Measurements from ENCODE around the gene CASP12. TPM values are rescaled to one million over a fixed set of nuclear protein-coding genes. Genes with fewer than 3 reads are reported as not detected.

The CASP12 gene
- total and polyA plus RNA-seq, 2 experiments from 2014 or later, result not detected

GRCh38 chr11:104918113-104918824 lies 20.0 kb upstream of the CASP12 start:
- H4K20me1 ChIP-seq (replicated peaks; ENCODE audit: insufficient read depth), result no peaks in the 10 kb centered on the region
- H3K36me3 ChIP-seq (ENCODE audit: insufficient read depth), result no peaks in the 10 kb centered on the region
- H3K27me3 ChIP-seq (ENCODE audit: insufficient read depth), result no peaks in the 10 kb centered on the region
- H2AFZ ChIP-seq, result peak overlapping the region; percentile 35
- Mint-ChIP-seq H3K36me3 (ENCODE audit: low read depth) (peaks cover 6% of the 10 kb centered on the region; the same call in 1 of the 3 replicates), H3K27me3 (ENCODE audit: insufficient read depth, low read depth, poor library complexity) (peaks cover 4% of the 10 kb centered on the region), H3K27ac (no peak overlapping the region), H3K9me3 (no peaks in the 10 kb centered on the region; the same call in 2 of the 3 replicates), H3K4me3 (no peak overlapping the region), H3K4me1 (peaks cover 2% of the 10 kb centered on the region; the same call in 2 of the 3 replicates)
- no peaks in the 10 kb centered on the region for H3K4me1 ChIP-seq (ENCODE audit: insufficient read depth)
- H3K4me2 ChIP-seq, result no peak overlapping the region
- DNase-seq (ENCODE audit: low spot score) (no peak), ATAC-seq (no peak)
- no peaks in the 10 kb centered on the region for H3F3A ChIP-seq (replicated peaks; ENCODE audit: low read depth)
- no peaks in the 10 kb centered on the region for H3K9me2 ChIP-seq (ENCODE audit: insufficient read depth)
- no peak overlapping the region for H3K27ac ChIP-seq (ENCODE audit: low read depth)
- TF ChIP-seq NANOG (IDR thresholded peaks at IDR 0.05; ENCODE audit: borderline replicate concordance) (no peak), ZNF331 (CRISPR knock-in tag; IDR thresholded peaks at IDR 0.05; ENCODE audit: low read depth) (no peak)
- no peak overlapping the region for H3K4me3 ChIP-seq
- no peaks in the 10 kb centered on the region for H3K79me2 ChIP-seq (replicated peaks; ENCODE audit: insufficient read depth)

DNA sequence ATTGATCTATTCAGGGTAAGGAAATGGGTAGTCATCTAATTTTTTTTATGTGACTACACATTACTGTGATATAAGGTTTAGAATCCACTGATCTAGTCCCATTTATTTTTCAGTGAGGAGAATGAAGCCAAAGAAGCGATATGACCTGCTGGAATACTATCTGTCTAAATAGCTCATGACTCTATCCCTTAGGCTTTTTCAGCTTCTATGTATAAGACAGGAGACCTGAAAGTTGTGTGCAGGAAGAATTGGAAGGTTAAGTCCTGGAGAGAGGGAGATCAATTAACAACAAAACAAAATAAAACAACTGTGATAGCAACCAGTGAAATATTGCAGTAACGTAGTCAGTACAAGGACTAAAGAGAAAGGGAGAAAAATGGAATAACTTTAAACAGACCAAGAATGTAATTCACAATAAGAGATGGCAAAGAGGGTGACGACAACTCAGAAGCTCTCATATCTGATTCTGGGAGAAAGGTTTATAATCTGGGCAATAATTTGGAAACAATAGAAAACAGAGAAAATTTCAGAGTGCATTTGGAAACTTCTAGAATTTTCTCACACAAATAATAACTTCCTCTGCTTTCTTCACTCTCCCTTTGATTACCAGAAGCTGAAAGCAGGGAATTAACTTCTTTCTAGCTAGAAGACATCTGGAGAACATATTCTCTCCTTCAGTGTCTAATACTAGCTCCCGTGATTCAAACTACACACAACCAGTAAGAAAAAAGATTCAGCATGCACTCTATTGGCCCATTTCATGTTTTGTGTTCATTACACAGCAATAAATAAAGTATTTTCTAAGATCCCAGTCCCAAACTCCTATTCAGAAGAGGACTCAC lies 19.2 kb upstream of the CASP12 start:
- Mint-ChIP-seq H3K27me3 (ENCODE audit: insufficient read depth, low read depth, poor library complexity) (peaks cover 4% of the 10 kb centered on the region), H3K4me1 (peaks cover 2% of the 10 kb centered on the region; the same call in 2 of the 3 replicates), H3K9me3 (no peaks in the 10 kb centered on the region), H3K36me3 (ENCODE audit: low read depth) (0 out of 3 replicates have a peak, but pooled peaks cover 4% of the 10 kb centered on the region), H3K4me3 (no peak overlapping the region), H3K27ac (no peak overlapping the region)
- DNase-seq (ENCODE audit: low spot score) (no peak), ATAC-seq (no peak)
- no peaks in the 10 kb centered on the region for H3K27me3 ChIP-seq (ENCODE audit: insufficient read depth)
- no peaks in the 10 kb centered on the region for H3K9me2 ChIP-seq (ENCODE audit: insufficient read depth)
- TF ChIP-seq CREB1 (CRISPR knock-in tag; IDR thresholded peaks at IDR 0.05; ENCODE audit: low read depth) (no peak), REST (IDR thresholded peaks at IDR 0.05; ENCODE audit: unreplicated experiment) (no peak), ZNF114 (CRISPR knock-in tag; IDR thresholded peaks at IDR 0.05) (no peak), NANOG (IDR thresholded peaks at IDR 0.05; ENCODE audit: borderline replicate concordance) (no peak), EZH2phosphoT487 (IDR thresholded peaks at IDR 0.05; ENCODE audit: unreplicated experiment) (no peak), POLR2AphosphoS5 (IDR thresholded peaks at IDR 0.05; ENCODE audit: low read depth) (no peak)
- TF ChIP-seq, protein P1, sequence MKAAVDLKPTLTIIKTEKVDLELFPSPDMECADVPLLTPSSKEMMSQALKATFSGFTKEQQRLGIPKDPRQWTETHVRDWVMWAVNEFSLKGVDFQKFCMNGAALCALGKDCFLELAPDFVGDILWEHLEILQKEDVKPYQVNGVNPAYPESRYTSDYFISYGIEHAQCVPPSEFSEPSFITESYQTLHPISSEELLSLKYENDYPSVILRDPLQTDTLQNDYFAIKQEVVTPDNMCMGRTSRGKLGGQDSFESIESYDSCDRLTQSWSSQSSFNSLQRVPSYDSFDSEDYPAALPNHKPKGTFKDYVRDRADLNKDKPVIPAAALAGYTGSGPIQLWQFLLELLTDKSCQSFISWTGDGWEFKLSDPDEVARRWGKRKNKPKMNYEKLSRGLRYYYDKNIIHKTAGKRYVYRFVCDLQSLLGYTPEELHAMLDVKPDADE (IDR thresholded peaks at IDR 0.05), result no peak
- H3F3A ChIP-seq (replicated peaks; ENCODE audit: low read depth), result no peaks in the 10 kb centered on the region
- H3K36me3 ChIP-seq (ENCODE audit: insufficient read depth), result no peaks in the 10 kb centered on the region
- H2AFZ ChIP-seq, result peak overlapping the region; percentile 35
- no peaks in the 10 kb centered on the region for H3K79me2 ChIP-seq (replicated peaks; ENCODE audit: insufficient read depth)
- H3K4me3 ChIP-seq, result no peak overlapping the region
- no peak overlapping the region for H3K4me2 ChIP-seq
- no peaks in the 10 kb centered on the region for H4K20me1 ChIP-seq (replicated peaks; ENCODE audit: insufficient read depth)
- H3K27ac ChIP-seq (ENCODE audit: low read depth), result no peak overlapping the region
- H3K4me1 ChIP-seq (ENCODE audit: insufficient read depth), result no peaks in the 10 kb centered on the region

Data from GM23338 (cell line).